AG09319 (cell line): ENCODE results near the gene SLC30A3.
"Not testable (repeated sequence)": the region's sequence is repeated elsewhere in the genome, so short reads cannot be mapped to it uniquely, and the experiment has no call there.

Experiments used
- DNase-seq: peaks from one replicate; pipeline ENCODE4 v3.0.0-alpha.2; 2010; ENCODE audit warnings: low read depth; ENCODE audit errors: extremely low read depth
- CTCF ChIP-seq: IDR thresholded peaks from 2 replicates; pipeline ENCODE4 v1.5.1; 2011; ENCODE audit warnings: low read depth, mild to moderate bottlenecking, inconsistent platforms, low read length, moderate library complexity

SLC30A3 gene

GRCh38 chr2:27284996-27285395 lies 22.1 kb upstream of the SLC30A3 start:
- TF ChIP-seq CTCF, result no peak
- DNase-seq, result no peak

DNA sequence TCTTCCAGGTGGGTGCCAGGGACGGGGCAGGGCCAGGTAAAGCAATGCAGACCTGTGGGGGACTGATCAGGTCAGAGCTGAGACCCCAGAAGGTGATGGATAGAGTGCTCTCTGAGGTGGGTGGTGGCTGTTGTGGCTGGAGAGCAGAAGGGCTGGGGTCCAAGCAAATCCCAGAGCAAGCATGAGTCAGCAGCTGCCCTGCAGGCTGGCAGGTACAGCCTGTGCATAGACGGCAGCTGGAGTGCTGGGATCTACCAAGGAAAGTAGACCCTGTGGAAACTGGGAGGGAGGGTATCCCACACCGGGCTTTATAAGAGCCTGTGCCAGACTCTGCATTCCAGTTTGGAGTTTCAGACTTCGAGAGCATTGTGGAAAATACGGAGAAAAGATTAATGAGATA lies 20.0 kb upstream of the SLC30A3 start:
- no peak for DNase-seq
- TF ChIP-seq CTCF, result no peak

- no peak for TF ChIP-seq CTCF
- DNase-seq, result no peak
Measured at GRCh38 chr2:27281855-27282559, 19.2 kb upstream of the SLC30A3 start, which contains the start of gene TRIM54. TSS of gene TRIM54 (plus strand) at chr2:27282429. CDS start at chr2:27282732, 303 bp downstream.

- no peak for DNase-seq
- TF ChIP-seq CTCF, result no peak
Measured at GRCh38 chr2:27281442-27281841, 18.6 kb upstream of the SLC30A3 start.

DNA sequence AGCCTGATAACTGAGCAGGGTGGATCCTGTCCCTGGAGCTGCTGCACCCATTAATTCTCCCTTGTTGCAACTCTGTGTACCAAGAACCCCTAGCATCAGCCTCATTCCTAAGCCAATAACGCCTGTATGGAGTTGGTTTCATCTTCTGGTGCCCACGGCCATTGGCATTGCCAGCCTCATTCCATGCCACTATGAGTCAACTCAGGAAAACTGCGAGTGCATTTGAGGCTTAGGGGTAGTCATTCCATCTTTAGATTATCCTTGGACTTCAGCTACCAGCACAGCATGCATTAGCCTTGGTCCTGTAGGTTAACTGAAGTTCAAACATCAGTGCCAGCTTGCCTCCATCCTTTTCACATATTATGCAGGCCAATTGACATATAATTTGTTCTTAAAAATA lies 18.0 kb upstream of the SLC30A3 start:
- no peak for TF ChIP-seq CTCF
- DNase-seq, result no peak

- TF ChIP-seq CTCF, result no peak
- DNase-seq, result no peak
Measured at GRCh38 chr2:27278010-27278409, 15.2 kb upstream of the SLC30A3 start.

DNA sequence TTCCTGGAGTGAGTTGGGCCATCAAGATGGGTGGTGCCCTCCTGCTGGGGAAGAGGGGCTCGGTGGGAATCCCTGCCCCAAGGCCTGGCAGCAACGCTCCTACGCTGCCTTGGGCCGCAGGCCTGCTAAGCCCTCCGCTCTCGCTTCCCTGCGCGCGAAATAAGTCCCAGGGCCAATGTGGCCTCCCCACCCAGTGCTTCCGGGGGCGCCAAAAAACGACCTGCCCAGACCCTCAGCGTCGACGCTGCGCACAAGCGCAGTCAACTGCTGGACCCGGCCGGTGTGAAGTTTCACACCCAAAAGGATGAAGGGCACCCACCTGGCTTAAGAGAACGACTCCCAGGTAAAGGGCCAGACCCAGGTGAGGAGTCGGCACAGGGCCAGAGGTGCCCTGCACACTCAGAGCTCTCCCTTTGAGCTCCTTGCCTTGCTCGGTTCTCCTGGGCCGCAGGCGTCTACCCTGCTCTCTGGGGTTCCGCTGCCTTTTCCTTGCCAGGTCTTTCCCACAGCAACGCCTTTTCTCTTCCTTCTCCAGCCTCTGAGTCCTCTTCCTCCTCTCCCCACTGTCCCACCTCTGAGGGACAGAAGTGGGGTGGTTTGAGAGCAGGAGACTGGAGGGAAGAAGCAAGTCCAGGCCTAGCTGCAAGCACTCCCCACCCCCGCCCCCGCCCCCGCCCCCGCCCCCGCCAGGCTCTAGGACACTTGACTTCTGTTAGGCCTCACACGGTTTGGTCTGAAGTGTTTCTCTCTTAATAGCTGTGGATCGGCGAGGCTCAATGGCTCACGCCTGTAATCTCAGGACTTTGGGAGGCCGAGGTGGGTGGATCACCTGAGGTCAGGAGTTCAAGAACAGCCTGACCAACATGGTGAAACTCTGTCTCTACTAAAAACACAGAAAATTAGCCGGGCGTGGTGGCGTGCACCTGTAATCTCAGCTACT lies 12.6 kb upstream of the SLC30A3 start, which contains the start of gene DNAJC5G:
TSS of gene DNAJC5G (plus strand) at position 223 of the 940 bp plus-strand sequence. CDS start 1,296 bp downstream, outside the sequence.
- no peak for TF ChIP-seq CTCF
- no peak for DNase-seq

DNA sequence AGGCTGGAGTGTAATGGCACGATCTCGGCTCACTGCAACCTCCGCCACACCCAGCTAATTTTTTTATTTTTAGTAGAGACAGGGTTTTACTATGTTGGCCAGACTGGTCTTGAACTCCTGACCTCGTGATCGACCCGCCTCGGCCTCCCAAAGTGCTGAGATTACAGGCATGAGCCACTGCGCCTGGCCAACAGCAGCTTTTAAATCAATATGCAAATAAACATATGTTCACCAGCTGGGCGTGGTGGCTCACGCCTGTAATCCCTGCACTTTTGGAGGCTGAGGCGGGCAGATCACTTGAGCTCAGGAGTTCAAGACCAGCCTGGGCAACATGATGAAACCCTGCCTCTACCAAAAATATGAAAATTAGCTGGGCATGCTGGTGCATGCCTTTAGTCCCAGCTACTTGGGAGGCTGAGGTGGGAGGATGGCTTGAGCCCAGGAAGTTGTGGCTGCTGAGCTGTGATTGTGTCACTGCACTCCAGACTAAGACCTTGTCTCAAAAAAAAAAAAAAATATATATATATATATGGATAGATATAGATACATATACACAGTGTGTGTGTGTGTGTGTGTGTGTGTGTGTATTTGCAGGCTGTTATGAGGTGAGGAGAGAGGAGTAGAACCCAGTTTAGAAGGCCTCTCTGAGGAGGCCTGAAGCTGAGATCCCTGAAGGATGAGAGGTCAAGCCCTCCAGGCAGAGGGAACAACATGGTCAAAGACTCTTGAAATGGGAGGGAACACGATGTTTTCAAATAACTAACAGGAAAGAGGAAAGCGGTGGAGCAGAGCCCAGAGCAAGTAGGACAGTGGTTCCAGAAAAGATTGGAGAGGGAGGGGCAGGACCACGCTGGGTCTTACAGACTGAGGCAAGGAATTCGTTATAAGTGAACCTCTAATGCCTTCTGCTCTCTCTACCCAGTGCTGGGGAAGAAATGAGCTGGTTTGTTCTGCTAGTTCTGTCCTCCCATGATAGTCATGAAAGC lies 10.0 kb upstream of the SLC30A3 start:
- DNase-seq, result not testable (repeated sequence)
